HEK293 (cell line): ENCODE results near the gene HOXA3.

Experiments
- CTCF ChIA-PET: fragments of 350-600 bp; formaldehyde crosslinking; extraction: SDS; loops from one replicate; lab custom pipeline; 2021; ENCODE audit warnings: antibody characterized with exemption; lab: Yijun Ruan, JAX
- POLR2A ChIA-PET: fragments of 300-600 bp; formaldehyde crosslinking; extraction: SDS; loops from one replicate; lab custom pipeline; 2020; ENCODE audit warnings: antibody characterized with exemption, inconsistent platforms; lab: Yijun Ruan, JAX
- H3K27ac ChIP-seq: fragments of 200-500 bp; sonication (Bioruptor generic); 2 replicates; pipeline ENCODE4 v1.5.1; 2014; ENCODE audit warnings: low read depth, low read length, control low read depth, inconsistent platforms; ENCODE audit errors: extremely low read depth
- H3K36me3 ChIP-seq, 2 experiments: fragments of 200-500 bp in 1 of 2; sonication (Bioruptor generic) in 1 of 2; 1 replicate in 1 of 2; 2 replicates in 1 of 2; pipeline ENCODE4 v1.5.1; 2014 to 2017; ENCODE audit warnings: inconsistent platforms in 2 of 2, low read length in 2 of 2; ENCODE audit not compliant: control insufficient read depth in 2 of 2, insufficient read depth in 1 of 2
- H3K4me1 ChIP-seq: fragments of 200-500 bp; sonication (Bioruptor generic); 2 replicates; pipeline ENCODE4 v1.5.1; 2014; ENCODE audit warnings: mild to moderate bottlenecking, low read length, inconsistent platforms; ENCODE audit not compliant: control insufficient read depth, insufficient read depth
- H3K4me3 ChIP-seq: 2 replicates; pipeline ENCODE4 v1.5.1; 2011; ENCODE audit warnings: low read depth, mild to moderate bottlenecking, control low read depth, low read length, moderate library complexity
- H3K9me3 ChIP-seq: fragments of 200-500 bp; sonication (Bioruptor generic); 2 replicates; pipeline ENCODE4 v1.5.1; 2014; ENCODE audit warnings: low read depth, low read length, inconsistent platforms; ENCODE audit not compliant: control insufficient read depth, insufficient read depth
- OVOL3 ChIP-seq: fragments of 450-650 bp; formaldehyde crosslinking; IDR thresholded peaks from 2 replicates; pipeline ENCODE4 v1.5.1; 2016; ENCODE audit warnings: missing biosample characterization, missing genetic modification characterization
- PRDM1 ChIP-seq: fragments of 450-650 bp; formaldehyde crosslinking; IDR thresholded peaks from 2 replicates; pipeline ENCODE4; 2016; ENCODE audit warnings: missing biosample characterization, missing genetic modification characterization
- SP2 ChIP-seq: fragments of 450-650 bp; formaldehyde crosslinking; IDR thresholded peaks from 2 replicates; pipeline ENCODE4 v1.5.1; 2016; ENCODE audit warnings: missing biosample characterization, missing genetic modification characterization
- SP3 ChIP-seq: fragments of 450-650 bp; formaldehyde crosslinking; IDR thresholded peaks from 2 replicates; pipeline ENCODE4 v1.5.1; 2016; ENCODE audit warnings: missing biosample characterization, missing genetic modification characterization
- ZBTB17 ChIP-seq: fragments of 450-650 bp; formaldehyde crosslinking; IDR thresholded peaks from 2 replicates; pipeline ENCODE4 v1.5.1; 2016; ENCODE audit warnings: missing biosample characterization, missing genetic modification characterization
- ZBTB20 ChIP-seq: fragments of 450-650 bp; formaldehyde crosslinking; IDR thresholded peaks from 2 replicates; pipeline ENCODE4 v1.5.1; 2016; ENCODE audit warnings: missing biosample characterization, missing genetic modification characterization
- ZBTB21 ChIP-seq: fragments of 450-650 bp; formaldehyde crosslinking; IDR thresholded peaks from 2 replicates; pipeline ENCODE4 v1.5.1; 2017; ENCODE audit warnings: missing biosample characterization, missing genetic modification characterization
- ZBTB6 ChIP-seq: fragments of 450-650 bp; formaldehyde crosslinking; IDR thresholded peaks from 2 replicates; pipeline ENCODE4 v1.5.1; 2017; ENCODE audit warnings: missing biosample characterization, missing genetic modification characterization
- ZNF121 ChIP-seq: fragments of 450-650 bp; formaldehyde crosslinking; IDR thresholded peaks from 2 replicates; pipeline ENCODE4 v1.5.1; 2016; ENCODE audit warnings: missing biosample characterization, missing genetic modification characterization
- ZNF2 ChIP-seq: fragments of 450-650 bp; formaldehyde crosslinking; IDR thresholded peaks from 2 replicates; pipeline ENCODE4 v1.5.1; 2016; ENCODE audit warnings: missing biosample characterization, missing genetic modification characterization
- ZNF274 ChIP-seq, 2 experiments: fragments of 200-500 bp in 1 of 2; fragments of 450-650 bp in 1 of 2; sonication (Bioruptor generic) in 1 of 2; formaldehyde crosslinking in 1 of 2; IDR thresholded peaks; 2 replicates each; pipeline versions ENCODE4 v1.5.1 to v1.6.1; 2014 to 2016; ENCODE audit warnings: borderline replicate concordance in 1 of 2, inconsistent platforms in 1 of 2, low read length in 1 of 2, missing biosample characterization in 1 of 2, missing genetic modification characterization in 1 of 2
- ZNF341 ChIP-seq: fragments of 450-650 bp; formaldehyde crosslinking; IDR thresholded peaks from 2 replicates; pipeline ENCODE4; 2016; ENCODE audit warnings: low read depth, missing biosample characterization, missing genetic modification characterization
- ZNF366 ChIP-seq: fragments of 450-650 bp; formaldehyde crosslinking; conservative IDR thresholded peaks from 2 replicates; pipeline ENCODE4 v1.5.1; 2016; ENCODE audit warnings: missing biosample characterization, missing genetic modification characterization
- ZNF37A ChIP-seq: fragments of 450-650 bp; IDR thresholded peaks from 2 replicates; pipeline ENCODE4 v1.5.1; 2018; ENCODE audit warnings: missing biosample characterization, missing genetic modification characterization
- ZNF404 ChIP-seq: fragments of 450-650 bp; formaldehyde crosslinking; IDR thresholded peaks from 2 replicates; pipeline ENCODE4 v1.5.1; 2017; ENCODE audit warnings: missing biosample characterization, missing genetic modification characterization
- ZNF501 ChIP-seq: fragments of 450-650 bp; formaldehyde crosslinking; IDR thresholded peaks from 2 replicates; pipeline ENCODE4 v1.5.1; 2016; ENCODE audit warnings: missing biosample characterization, missing genetic modification characterization
- ZNF600 ChIP-seq: fragments of 450-650 bp; formaldehyde crosslinking; IDR thresholded peaks from 2 replicates; pipeline ENCODE4 v1.5.1; 2016; ENCODE audit warnings: missing biosample characterization, missing genetic modification characterization
- ZNF777 ChIP-seq: fragments of 450-650 bp; formaldehyde crosslinking; IDR thresholded peaks from 2 replicates; pipeline ENCODE4 v1.5.1; 2017; ENCODE audit warnings: missing biosample characterization, missing genetic modification characterization, borderline replicate concordance
- ZXDB ChIP-seq: fragments of 450-650 bp; formaldehyde crosslinking; IDR thresholded peaks from 2 replicates; pipeline ENCODE4 v1.5.1; 2016; ENCODE audit warnings: missing biosample characterization, missing genetic modification characterization
- TF ChIP-seq, protein P1 (sequence below): fragments of 450-650 bp; formaldehyde crosslinking; IDR thresholded peaks from 2 replicates; pipeline ENCODE4 v1.5.1; 2016; ENCODE audit warnings: missing biosample characterization, missing genetic modification characterization
- TF ChIP-seq, protein P2 (sequence below): fragments of 450-650 bp; formaldehyde crosslinking; IDR thresholded peaks from 2 replicates; pipeline ENCODE4 v1.5.1; 2016; ENCODE audit warnings: missing biosample characterization, missing genetic modification characterization

Gene HOXA3

GRCh38 chr7:27172823-27173510 lies 20.6 kb upstream of the HOXA3 start (continued):
- TF ChIP-seq ZNF2 (tag by site-specific recombination): no peak
- TF ChIP-seq ZNF404 (tag by site-specific recombination): no peak

DNA sequence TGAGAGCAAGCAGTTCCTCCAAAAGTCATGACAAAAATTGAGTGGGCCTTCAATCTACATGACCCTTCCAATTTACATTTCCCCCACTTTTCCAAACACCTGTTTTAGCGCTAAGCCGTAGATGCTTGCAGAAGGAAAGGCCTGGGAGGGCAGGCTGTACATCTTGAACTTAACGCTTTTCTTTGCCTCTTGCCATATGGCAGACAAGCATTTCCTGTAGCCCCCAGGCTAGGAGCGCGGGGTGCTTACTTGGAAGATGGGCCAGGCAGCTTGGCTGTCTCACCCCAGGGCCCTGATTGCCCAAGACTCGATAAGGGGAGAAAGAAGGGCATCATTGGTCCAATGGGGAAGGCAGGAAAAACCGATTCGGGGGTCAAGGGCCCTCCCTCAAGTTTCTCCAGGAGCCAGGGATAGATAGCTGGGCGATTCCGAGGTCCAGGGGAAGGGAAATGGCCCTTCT lies 20.0 kb upstream of the HOXA3 start:
- CTCF ChIA-PET: interaction anchor here (0.5 to 0.8 kb wide), 2 partner anchors 10 to 360 kb away, joined by 3 read pairs; no protein-coding TSS in a partner anchor

GRCh38 chr7:27171637-27172314 lies 19.4 kb upstream of the HOXA3 start:
- Histone ChIP-seq H3K4me1 (peaks cover 17% of the 10 kb centered on the region), H3K4me3 (peak overlapping the region; percentile 76)
- CTCF ChIA-PET: interaction anchor here (0.6 to 1.3 kb wide), 4 partner anchors 9 to 487 kb away, joined by 3 to 5 read pairs (median 4); no protein-coding TSS in a partner anchor

More for the DNA sequence above, 20.0 kb upstream of the HOXA3 start:
- Histone ChIP-seq H3K9me3 (no peaks in the 10 kb centered on the region), H3K36me3 (peaks cover 8 to 24% of the 10 kb centered on the region in 2 experiments), H3K4me1 (peaks cover 12% of the 10 kb centered on the region), H3K27ac (peak overlapping the region; percentile 100), H3K4me3 (peak overlapping the region; percentile 76)
- TF ChIP-seq ZBTB20 (peak; percentile 65), ZNF777 (tag by site-specific recombination) (no peak)
- POLR2A ChIA-PET: interaction anchor here (0.6 to 11.2 kb wide), 16 partner anchors 7 to 1316 kb away, joined by 3 to 237 read pairs (median 6); partner anchors contain the start of genes CBX3, HOXA11, HOXA13 and HOXA6

More at GRCh38 chr7:27171637-27172314, 19.4 kb upstream of the HOXA3 start:
- Histone ChIP-seq H3K36me3 (peaks cover 8 to 24% of the 10 kb centered on the region in 2 experiments), H3K27ac (peak overlapping the region; percentile 100), H3K9me3 (no peaks in the 10 kb centered on the region)
- POLR2A ChIA-PET: interaction anchor here (0.6 to 11.2 kb wide), 8 partner anchors 8 to 315 kb away, joined by 3 to 237 read pairs (median 7); partner anchors contain the start of genes HOXA11 and HOXA7
- no peak for TF ChIP-seq ZNF121 (tag by site-specific recombination)
- peak; percentile 50; the same call in 1 of the 2 replicates for TF ChIP-seq SP3 (tag by site-specific recombination)
- TF ChIP-seq, protein P1, sequence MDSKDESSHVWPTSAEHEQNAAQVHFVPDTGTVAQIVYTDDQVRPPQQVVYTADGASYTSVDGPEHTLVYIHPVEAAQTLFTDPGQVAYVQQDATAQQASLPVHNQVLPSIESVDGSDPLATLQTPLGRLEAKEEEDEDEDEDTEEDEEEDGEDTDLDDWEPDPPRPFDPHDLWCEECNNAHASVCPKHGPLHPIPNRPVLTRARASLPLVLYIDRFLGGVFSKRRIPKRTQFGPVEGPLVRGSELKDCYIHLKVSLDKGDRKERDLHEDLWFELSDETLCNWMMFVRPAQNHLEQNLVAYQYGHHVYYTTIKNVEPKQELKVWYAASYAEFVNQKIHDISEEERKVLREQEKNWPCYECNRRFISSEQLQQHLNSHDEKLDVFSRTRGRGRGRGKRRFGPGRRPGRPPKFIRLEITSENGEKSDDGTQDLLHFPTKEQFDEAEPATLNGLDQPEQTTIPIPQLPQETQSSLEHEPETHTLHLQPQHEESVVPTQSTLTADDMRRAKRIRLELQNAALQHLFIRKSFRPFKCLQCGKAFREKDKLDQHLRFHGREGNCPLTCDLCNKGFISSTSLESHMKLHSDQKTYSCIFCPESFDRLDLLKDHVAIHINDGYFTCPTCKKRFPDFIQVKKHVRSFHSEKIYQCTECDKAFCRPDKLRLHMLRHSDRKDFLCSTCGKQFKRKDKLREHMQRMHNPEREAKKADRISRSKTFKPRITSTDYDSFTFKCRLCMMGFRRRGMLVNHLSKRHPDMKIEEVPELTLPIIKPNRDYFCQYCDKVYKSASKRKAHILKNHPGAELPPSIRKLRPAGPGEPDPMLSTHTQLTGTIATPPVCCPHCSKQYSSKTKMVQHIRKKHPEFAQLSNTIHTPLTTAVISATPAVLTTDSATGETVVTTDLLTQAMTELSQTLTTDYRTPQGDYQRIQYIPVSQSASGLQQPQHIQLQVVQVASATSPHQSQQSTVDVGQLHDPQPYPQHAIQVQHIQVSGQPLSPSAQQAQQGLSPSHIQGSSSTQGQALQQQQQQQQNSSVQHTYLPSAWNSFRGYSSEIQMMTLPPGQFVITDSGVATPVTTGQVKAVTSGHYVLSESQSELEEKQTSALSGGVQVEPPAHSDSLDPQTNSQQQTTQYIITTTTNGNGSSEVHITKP (tag by site-specific recombination): peak; percentile 93
- peak; percentile 59 for TF ChIP-seq SP2 (tag by site-specific recombination)
- TF ChIP-seq PRDM1 (tag by site-specific recombination): peak; percentile 45; the same call in 1 of the 2 replicates
- no peak for TF ChIP-seq OVOL3
- peak; percentile 96 for TF ChIP-seq ZNF600 (tag by site-specific recombination)
- TF ChIP-seq ZNF274 (IDR thresholded peaks at IDR 0.05; ENCODE audit: low read length): no peak
- no peak for TF ChIP-seq ZNF274 (tag by site-specific recombination; IDR thresholded peaks at IDR 0.05; ENCODE audit: borderline replicate concordance)
- peak; percentile 72 for TF ChIP-seq ZBTB17
- no peak for TF ChIP-seq ZNF341 (tag by site-specific recombination)
- TF ChIP-seq ZXDB (tag by site-specific recombination): peak; percentile 4; the same call in 1 of the 2 replicates
- peak; percentile 31; the same call in 1 of the 2 replicates for TF ChIP-seq ZBTB20
- TF ChIP-seq, protein P2, sequence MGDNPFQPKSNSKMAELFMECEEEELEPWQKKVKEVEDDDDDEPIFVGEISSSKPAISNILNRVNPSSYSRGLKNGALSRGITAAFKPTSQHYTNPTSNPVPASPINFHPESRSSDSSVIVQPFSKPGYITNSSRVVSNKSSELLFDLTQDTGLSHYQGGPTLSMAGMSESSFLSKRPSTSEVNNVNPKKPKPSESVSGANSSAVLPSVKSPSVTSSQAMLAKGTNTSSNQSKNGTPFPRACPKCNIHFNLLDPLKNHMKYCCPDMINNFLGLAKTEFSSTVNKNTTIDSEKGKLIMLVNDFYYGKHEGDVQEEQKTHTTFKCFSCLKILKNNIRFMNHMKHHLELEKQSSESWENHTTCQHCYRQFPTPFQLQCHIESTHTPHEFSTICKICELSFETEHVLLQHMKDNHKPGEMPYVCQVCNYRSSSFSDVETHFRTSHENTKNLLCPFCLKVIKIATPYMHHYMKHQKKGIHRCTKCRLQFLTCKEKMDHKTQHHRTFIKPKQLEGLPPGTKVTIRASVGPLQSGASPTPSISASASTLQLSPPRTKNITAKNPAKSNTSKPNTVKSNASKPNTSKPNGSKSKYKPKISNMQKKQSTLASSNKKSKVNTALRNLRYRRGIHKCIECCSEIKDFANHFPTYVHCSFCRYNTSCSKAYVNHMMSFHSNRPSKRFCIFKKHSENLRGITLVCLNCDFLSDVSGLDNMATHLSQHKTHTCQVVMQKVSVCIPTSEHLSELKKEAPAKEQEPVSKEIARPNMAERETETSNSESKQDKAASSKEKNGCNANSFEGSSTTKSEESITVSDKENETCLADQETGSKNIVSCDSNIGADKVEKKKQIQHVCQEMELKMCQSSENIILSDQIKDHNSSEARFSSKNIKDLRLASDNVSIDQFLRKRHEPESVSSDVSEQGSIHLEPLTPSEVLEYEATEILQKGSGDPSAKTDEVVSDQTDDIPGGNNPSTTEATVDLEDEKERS (tag by site-specific recombination): no peak
- no peak for TF ChIP-seq ZBTB21 (tag by site-specific recombination)
- 0 out of 2 replicates have a peak, but pooled peaks have one; percentile 43 for TF ChIP-seq ZNF501 (tag by site-specific recombination)
- 0 out of 2 replicates have a peak, but pooled peaks have one; percentile 6 for TF ChIP-seq ZBTB6 (tag by site-specific recombination)
- TF ChIP-seq ZNF37A: no peak
- peak; percentile 39; the same call in 1 of the 2 replicates for TF ChIP-seq ZNF366
